Measurements from ENCODE around the gene ADAMTS16. TPM values are rescaled to one million over a fixed set of nuclear protein-coding genes. Genes with fewer than 3 reads are reported as not detected.

ADAMTS16 gene
- total RNA-seq, 3 donors from 2014 or later, result 0.10 to 0.35 (median 0.26) TPM

DNA sequence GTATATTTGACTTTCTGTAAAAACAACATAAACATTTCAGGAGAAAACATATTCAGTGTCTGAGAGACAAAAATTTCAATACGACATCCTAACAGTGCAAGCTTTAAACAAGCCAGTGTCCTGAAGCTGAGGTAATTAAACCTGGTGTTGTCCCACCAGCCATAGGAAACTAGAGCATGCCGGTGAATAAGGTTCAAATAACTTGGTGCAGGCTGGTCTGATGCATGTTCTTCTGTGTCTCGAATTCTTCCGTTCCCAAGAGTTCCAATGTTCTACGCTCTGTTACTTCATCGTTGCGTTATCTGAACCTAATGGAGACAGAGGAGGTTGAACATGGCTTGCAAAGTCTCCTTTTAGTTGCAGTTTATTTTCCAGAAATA is 48.9 kb downstream of the ADAMTS16 start:
- ATAC-seq (no peak), DNase-seq (no peak)
- no peaks in the 10 kb centered on the region for H3K36me3 ChIP-seq (ENCODE audit: low read depth)
- H3K4me3 ChIP-seq, result no peak overlapping the region
- no peaks in the 10 kb centered on the region for H3K4me1 ChIP-seq (ENCODE audit: low read depth)
- no peaks in the 10 kb centered on the region for H3K9me3 ChIP-seq
- no peak for TF ChIP-seq CTCF (IDR thresholded peaks at IDR 0.05)
- intact Hi-C loops (cut with DNase I, micrococcal nuclease), result no loop called here

DNA sequence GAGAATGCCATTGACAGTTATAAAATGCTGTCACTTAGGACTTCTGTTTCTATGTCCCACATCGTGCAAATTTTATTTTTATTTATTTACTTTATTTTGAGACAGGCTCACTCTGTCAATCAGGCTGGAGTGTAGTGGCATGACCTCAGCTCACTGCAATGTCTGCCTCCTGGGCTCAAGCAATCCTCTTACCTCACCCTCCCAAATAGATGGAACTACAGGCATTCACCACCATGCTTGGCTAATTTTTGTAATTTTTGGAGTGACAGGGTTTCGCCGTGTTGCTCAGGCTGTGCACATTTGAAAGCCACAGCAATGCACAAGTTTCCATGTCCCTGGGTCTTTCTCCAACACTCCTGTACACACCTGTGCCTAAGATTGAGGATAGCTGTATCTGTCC is 51.8 kb downstream of the ADAMTS16 start:
- ATAC-seq, result no peak
- no peak overlapping the region for H3K4me3 ChIP-seq
- intact Hi-C loops (cut with DNase I, micrococcal nuclease), result no loop called here
- H3K36me3 ChIP-seq (ENCODE audit: low read depth), result no peaks in the 10 kb centered on the region
- no peaks in the 10 kb centered on the region for H3K4me1 ChIP-seq (ENCODE audit: low read depth)
- no peaks in the 10 kb centered on the region for H3K9me3 ChIP-seq
- no peak for DNase-seq
- TF ChIP-seq CTCF (IDR thresholded peaks at IDR 0.05), result no peak

DNA sequence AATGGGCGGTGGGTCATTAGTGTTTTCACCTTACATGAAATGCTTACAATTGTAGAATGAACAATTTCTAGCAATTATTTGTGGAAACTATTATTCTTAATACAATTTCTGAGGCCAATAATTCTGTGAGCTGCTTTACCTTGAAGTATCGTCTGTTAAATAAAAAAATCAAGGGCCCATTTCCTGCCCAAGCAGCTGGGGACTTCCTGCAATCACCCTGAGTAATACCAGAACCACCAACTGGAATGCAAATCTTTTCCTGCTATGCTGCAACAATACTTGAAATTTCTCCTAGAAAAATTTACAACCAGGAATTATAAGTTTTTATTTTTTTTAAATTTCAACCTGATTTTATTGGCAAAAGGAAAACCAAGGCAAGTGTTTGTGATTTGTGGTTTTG is 52.6 kb downstream of the ADAMTS16 start:
- no peak for DNase-seq
- TF ChIP-seq CTCF (IDR thresholded peaks at IDR 0.05), result no peak
- intact Hi-C loops (cut with DNase I, micrococcal nuclease), result no loop called here
- Histone ChIP-seq H3K4me1 (ENCODE audit: low read depth) (no peaks in the 10 kb centered on the region), H3K4me3 (no peak overlapping the region), H3K9me3 (no peaks in the 10 kb centered on the region), H3K36me3 (ENCODE audit: low read depth) (no peaks in the 10 kb centered on the region)
- ATAC-seq, result no peak

- TF ChIP-seq CTCF (IDR thresholded peaks at IDR 0.05), result no peak
- no peak for ATAC-seq
Measured at GRCh38 chr5:5195128-5195918, 55.2 kb downstream of the ADAMTS16 start.

DNA sequence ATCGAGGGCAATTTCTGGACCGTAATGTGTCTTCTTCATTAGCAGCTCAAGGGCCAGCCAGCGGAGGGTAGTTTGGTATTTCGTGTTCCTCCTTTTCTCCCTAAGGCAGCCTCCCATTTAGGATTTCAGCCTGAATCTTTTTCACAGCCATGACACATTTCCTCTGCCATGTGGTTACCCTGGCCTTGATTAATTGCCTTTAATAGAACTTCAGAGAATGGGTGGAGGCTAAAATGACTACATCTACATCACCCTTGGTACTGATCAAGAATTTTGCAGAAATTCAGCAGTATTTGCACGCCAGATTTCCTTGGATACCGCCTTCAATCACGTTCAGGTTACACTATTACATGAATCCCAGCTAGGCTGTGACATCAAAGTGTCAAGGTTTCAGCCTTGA is 58.0 kb downstream of the ADAMTS16 start:
- no peak for DNase-seq
- Histone ChIP-seq H3K4me1 (ENCODE audit: low read depth) (no peaks in the 10 kb centered on the region), H3K9me3 (no peaks in the 10 kb centered on the region), H3K36me3 (ENCODE audit: low read depth) (no peaks in the 10 kb centered on the region), H3K4me3 (no peak overlapping the region)
- ATAC-seq, result no peak
- intact Hi-C loops (cut with DNase I, micrococcal nuclease), result no loop called here
- TF ChIP-seq CTCF (IDR thresholded peaks at IDR 0.05), result no peak

More at GRCh38 chr5:5195128-5195918, 55.2 kb downstream of the ADAMTS16 start:
- Histone ChIP-seq H3K4me3 (no peak overlapping the region), H3K36me3 (ENCODE audit: low read depth) (no peaks in the 10 kb centered on the region), H3K4me1 (ENCODE audit: low read depth) (no peaks in the 10 kb centered on the region), H3K9me3 (no peaks in the 10 kb centered on the region)
- DNase-seq, result no peak
- intact Hi-C loops (cut with DNase I, micrococcal nuclease), result no loop called here
